ENCODE results near the gene EPHA6. TPM values are rescaled to one million over a fixed set of nuclear protein-coding genes. Genes with fewer than 3 reads are reported as not detected.
"Not testable (repeated sequence)": the region's sequence is repeated elsewhere in the genome, so short reads cannot be mapped to it uniquely, and the experiment has no call there.

The EPHA6 gene
- total RNA-seq, 1 donor from 2014 or later: 64.8 TPM

DNA sequence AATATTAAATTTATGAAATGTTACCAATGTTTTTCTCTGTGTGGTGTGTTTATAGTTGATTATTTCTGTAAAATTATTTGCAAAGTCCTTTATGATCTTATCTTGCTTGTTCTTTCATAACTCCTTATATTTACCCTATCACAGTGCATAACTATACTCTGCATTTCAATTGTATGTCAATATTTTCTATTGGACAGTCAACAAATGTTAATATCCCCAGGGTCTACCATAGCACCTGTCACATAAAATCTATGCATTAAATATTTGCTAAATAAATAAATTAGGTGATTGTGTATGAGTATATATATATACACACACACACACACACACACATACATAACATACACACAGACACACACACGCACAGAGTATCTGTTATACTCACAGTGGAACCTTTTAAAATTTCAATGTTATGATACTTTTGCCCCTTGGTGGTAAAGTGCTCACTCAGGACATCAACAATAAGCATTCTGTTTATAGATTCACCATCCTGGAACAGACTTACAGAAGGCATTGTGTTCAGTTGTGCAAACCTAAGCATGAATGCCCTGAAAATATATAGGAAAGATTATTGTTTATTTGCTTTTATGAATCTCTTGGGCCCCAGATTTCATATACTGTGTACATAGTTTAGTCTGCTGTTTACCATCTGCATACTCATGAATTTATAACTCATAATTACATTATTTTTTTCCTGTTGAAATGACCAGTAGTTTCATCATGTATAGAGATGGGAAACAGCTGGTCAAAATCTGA is 443.7 kb downstream of the EPHA6 start:
- no peak for DNase-seq (ENCODE audit: low spot score in 2 of 2)
- FAIRE-seq: no peak

- DNase-seq (ENCODE audit: low spot score in 2 of 2) (no peak), FAIRE-seq (no peak)
Measured at GRCh38 chr3:97259263-97259662, 444.9 kb downstream of the EPHA6 start.

GRCh38 chr3:97264180-97264579 is 449.8 kb downstream of the EPHA6 start:
- no peak for DNase-seq (ENCODE audit: low spot score in 2 of 2)
- no peak for FAIRE-seq

DNA sequence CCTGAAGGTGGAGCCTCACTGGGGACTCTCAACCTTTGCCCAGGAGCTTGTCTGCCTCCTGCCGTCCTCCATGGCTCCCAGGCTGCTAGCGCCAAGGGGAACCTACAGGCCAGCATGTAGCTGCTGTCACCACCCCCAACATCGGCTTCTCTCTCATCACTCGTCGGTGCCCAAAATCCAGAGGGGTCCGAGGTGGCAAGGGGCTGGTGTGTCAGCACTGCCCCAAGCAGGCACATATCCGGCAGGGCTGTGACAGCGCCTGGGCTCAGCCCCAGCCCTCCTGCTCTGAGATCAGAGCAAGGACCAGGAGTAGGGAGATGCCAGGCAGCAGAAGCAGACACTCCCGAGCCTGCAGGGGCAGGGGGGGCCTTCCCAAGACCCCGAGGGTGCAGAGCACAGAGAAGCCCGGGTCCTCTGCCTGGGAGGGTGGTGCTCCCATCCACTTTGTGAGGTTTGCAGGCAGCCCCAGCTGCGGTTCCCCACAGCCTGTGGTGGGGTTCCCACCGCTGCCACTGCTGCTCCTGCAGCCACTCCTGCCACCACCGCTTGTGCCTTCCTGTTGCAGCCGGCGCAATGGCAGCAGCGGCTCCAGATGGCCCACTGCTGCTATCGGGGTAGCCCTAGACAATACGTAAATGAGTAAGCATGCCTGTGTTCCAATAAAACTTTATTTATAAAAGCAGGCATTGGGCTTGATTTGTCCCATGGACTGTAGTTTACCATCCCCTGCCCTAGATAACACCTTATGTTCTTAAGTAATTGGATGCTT is 451.0 kb downstream of the EPHA6 start:
- DNase-seq (ENCODE audit: low spot score in 2 of 2): no peak
- FAIRE-seq: no peak

- no peak for DNase-seq (ENCODE audit: low spot score in 2 of 2)
Measured at GRCh38 chr3:97269202-97269601, 454.8 kb downstream of the EPHA6 start.

DNA sequence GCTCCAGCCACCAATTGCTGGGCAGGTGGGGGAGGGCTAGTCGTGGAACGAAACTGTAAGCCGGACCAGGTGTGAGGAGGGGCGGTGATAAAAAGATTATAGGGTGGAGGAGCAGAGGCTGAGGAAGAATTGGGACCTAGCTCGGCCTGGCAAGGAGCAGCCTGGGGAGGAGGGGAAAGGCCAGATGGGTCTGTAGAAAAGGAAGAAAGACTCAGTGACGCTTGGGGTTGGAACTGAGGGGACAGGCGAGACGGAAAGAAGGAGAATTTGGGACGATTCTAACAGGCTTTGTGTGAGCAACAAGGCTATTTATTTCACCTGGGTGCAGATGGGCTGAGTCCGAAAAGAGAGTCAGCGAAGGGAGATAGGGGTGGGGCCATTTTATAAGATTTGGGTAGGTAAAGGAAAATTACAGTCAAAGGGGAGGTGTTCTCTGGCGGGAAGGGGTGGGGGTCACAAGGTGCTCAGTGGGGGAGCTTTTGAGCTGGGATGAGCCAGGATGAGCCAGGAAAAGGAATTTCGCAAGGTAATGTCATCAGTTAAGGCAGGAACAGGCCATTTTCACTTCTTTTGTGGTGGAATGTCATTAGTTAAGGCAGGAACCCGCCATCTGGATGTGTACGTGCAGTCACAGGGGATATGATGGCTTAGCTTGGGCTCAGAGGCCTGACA is 462.6 kb downstream of the EPHA6 start:
- not testable (repeated sequence) for FAIRE-seq; DNase-seq (ENCODE audit: low spot score in 2 of 2)

More at GRCh38 chr3:97269202-97269601, 454.8 kb downstream of the EPHA6 start:
- no peak for FAIRE-seq

GRCh38 chr3:97277708-97278107 is 463.3 kb downstream of the EPHA6 start:
- no peak for DNase-seq (ENCODE audit: low spot score in 2 of 2)
- FAIRE-seq: no peak

GRCh38 chr3:97278506-97278905 is 464.1 kb downstream of the EPHA6 start:
- FAIRE-seq: no peak
- no peak for DNase-seq (ENCODE audit: low spot score in 2 of 2)

- FAIRE-seq: no peak
- DNase-seq (ENCODE audit: low spot score in 2 of 2): no peak
Measured at GRCh38 chr3:97291901-97292300, 477.5 kb downstream of the EPHA6 start.

DNA sequence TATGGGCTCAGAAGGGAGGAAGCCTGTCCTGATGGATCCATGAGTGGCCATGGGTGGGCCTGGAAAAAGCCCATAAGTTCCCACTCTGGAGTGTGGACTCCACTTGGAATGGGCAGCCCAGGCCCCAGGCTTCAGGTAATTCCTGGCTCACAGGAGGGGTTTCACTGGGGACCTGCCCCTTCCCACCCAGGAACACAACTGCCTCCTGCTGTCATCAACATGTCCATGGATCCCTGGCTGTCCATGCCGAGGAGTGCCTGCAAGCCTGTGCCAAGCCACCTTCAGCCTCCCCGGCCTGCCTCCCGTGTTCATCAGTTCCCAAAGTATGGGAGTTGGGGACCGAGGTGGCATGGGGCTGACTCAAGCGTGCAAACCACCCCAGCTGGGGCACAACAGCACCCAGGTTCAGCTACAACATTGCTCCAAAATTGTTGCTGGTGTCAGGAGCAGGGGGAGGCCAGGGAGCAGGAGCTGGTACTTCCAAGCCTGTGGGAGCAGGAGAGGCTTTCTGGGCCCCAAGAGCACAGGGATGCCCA is 479.3 kb downstream of the EPHA6 start:
- DNase-seq (ENCODE audit: low spot score in 2 of 2) (no peak), FAIRE-seq (no peak)

GRCh38 chr3:97297032-97297431 is 482.6 kb downstream of the EPHA6 start:
- FAIRE-seq: no peak
- no peak for DNase-seq (ENCODE audit: low spot score in 2 of 2)

DNA sequence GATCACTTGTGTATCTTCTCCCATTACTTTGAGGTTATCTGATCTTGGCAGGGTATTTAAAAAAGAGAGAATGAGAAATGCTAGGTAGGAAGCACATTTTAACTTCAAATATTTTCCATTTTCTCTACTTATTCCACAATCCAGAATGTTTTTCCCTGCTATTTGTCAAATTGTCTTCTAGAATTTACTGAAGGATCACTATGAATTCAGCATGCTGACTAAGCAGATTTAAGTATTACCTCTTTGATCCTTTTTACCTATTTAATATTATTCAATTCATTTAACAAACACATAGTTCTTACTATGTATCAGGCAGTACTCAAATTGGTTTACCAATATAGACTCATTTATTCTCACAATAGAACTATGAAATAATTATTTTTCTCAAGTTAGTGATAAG is 486.7 kb downstream of the EPHA6 start:
- no peak for FAIRE-seq

DNA sequence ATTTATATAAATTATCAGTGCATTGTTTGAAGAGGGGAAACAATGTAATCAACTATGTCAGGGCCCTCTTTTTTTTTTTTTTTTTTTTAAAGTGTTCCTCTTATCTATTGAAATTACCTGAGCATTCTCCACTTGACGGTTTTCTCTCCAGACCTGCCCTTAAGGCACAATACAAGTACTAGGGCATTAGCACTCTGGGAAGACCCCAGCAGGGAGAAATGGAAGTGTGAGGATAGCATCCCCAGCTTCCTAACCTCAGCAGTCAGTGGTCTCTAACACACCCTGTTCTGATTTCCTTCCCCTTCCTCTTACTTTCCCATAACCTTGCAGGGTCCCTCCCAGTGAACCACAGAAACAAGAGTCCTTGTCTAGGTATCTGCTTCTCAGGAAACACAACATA is 491.8 kb downstream of the EPHA6 start:
- DNase-seq (ENCODE audit: low spot score in 2 of 2) (no peak), FAIRE-seq (no peak)

More for the DNA sequence above, 486.7 kb downstream of the EPHA6 start:
- no peak for DNase-seq (ENCODE audit: low spot score in 2 of 2)

DNA sequence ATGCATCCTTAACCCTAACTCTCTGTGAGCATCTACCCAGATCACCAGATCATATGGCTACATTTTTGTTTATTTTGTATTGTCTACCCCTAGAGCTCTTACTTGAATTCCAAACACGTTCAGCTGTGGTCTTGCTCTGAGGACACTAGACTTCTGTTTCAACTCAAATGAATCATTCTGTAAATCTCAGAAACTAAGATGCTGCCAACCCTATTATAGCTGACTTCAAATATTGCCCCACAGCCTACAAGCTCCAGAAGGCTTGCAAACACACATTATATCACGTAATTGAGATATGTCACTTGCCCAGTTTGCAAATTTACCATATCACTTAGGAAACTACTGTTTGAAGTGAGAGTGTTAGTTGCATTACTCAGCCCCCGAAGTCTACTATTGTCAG is 524.0 kb downstream of the EPHA6 start:
- FAIRE-seq (no peak), DNase-seq (ENCODE audit: low spot score in 2 of 2) (no peak)

- no peak for FAIRE-seq
Measured at GRCh38 chr3:97340940-97341339, 526.5 kb downstream of the EPHA6 start.

GRCh38 chr3:97347780-97348179 is 533.4 kb downstream of the EPHA6 start:
- FAIRE-seq (no peak), DNase-seq (ENCODE audit: low spot score in 2 of 2) (no peak)

More at GRCh38 chr3:97340940-97341339, 526.5 kb downstream of the EPHA6 start:
- DNase-seq (ENCODE audit: low spot score in 2 of 2): no peak

DNA sequence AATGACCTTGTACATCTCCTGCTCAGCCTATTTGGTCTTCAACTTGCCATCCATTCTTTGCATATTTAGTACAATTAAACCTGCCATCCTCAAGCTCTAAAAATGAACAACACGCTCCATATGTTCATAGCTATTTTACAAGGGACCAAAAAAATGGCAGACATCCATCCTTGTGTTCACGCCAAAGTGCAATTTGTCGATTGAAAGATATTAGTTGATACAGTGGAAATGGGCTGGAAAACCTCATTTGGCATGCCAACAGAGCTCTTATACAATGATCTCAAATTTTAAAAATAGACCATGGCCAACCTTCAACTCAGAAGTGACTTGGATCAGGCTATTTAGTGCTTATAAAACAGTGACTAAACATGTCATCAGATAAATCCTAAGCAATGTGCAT is 536.6 kb downstream of the EPHA6 start:
- FAIRE-seq (no peak), DNase-seq (ENCODE audit: low spot score in 2 of 2) (no peak)

DNA sequence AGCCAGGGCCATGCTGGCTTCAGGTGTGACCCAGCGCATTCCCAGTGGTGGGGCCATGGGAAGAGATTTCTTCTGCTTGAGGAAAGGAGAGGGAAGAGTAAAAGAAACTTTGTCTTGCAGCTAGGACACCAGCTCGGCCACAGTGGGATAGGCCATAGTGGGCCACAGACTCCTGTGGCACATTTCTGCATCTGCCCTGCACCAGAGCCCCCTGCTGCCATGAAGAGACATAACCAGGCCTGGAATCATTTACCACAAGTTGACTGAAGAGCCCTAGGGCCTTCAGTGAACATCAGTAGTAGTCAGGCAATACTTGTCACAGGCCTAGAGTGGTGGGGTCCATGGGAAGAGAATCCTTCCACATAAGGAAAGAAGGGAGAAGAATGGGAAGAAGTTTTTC is 538.8 kb downstream of the EPHA6 start:
- FAIRE-seq: no peak

DNA sequence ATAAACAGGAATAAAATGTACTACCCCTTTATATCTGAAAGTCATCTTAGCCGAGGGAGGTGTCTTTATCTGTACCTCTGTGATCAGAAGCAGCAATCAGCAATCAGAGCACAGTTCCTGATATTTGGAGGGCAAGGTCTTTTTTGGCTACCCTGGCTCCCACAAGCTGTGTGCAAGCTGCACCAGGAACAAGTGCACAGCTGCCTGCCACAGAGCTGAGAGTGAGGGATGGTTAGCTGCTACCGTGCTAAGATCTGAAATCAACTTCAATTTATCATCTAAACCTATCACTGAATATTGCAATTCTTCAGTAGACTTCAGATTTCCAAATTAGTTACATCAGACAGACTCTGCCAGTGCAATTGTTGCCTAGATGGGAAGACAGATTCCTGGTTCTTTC is 545.6 kb downstream of the EPHA6 start:
- DNase-seq (ENCODE audit: low spot score in 2 of 2) (no peak), FAIRE-seq (no peak)

More for the DNA sequence above, 538.8 kb downstream of the EPHA6 start:
- no peak for DNase-seq (ENCODE audit: low spot score in 2 of 2)

DNA sequence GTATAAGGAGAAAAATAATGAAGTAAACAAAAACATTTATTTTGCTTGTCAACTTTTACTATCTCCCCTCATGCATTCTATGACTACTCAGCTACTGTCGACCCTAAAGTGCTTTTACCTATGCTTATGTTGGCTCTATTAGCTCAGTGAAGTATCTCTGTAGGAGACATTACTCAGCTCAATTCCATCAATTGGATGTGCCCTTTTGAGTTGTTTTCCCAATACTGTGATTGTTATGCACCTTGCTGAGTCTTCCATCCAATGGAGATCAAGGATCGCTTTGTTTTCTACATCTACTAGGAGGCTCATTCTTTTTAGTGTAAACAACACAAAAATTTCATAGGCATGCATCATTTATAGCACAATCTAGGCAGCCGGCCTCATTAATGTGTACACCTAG is 546.4 kb downstream of the EPHA6 start:
- DNase-seq (ENCODE audit: low spot score in 2 of 2) (no peak), FAIRE-seq (no peak)

- no peak for DNase-seq (ENCODE audit: low spot score in 2 of 2)
- no peak for FAIRE-seq
Measured at GRCh38 chr3:97384583-97384982, 570.2 kb downstream of the EPHA6 start.

Data from frontal cortex (tissue), 4 donors.